ENCODE data around the gene HAPSTR1. TPM values are rescaled to one million over a fixed set of nuclear protein-coding genes. Genes with fewer than 3 reads are reported as not detected.

The HAPSTR1 gene
- total RNA-seq, 1 donor from 2014 or later, result 80.1 TPM

- H3K4me1 Mint-ChIP-seq, result peaks cover 55% of the 10 kb centered on the region
These were observed 15.9 kb downstream of the HAPSTR1 start for GRCh38 chr16:9107025-9107970.

GRCh38 chr16:9109255-9109654 is 17.8 kb downstream of the HAPSTR1 start:
- no peak for TF ChIP-seq CTCF (conservative IDR thresholded peaks at IDR 0.05)
- Mint-ChIP-seq H3K9me3 (no peaks in the 10 kb centered on the region), H3K4me1 (peaks cover 54% of the 10 kb centered on the region), H3K36me3 (ENCODE audit: low read depth) (peaks cover 9% of the 10 kb centered on the region), H3K27ac (ENCODE audit: unreplicated experiment) (no peak overlapping the region), H3K27me3 (ENCODE audit: low read depth) (no peaks in the 10 kb centered on the region), H3K4me3 (no peak overlapping the region)
- DNase-seq (ENCODE audit: low read depth, low spot score), result no peak

More at GRCh38 chr16:9107025-9107970, 15.9 kb downstream of the HAPSTR1 start:
- no peak for TF ChIP-seq CTCF (conservative IDR thresholded peaks at IDR 0.05)
- Mint-ChIP-seq H3K27ac (ENCODE audit: unreplicated experiment) (no peak overlapping the region), H3K27me3 (ENCODE audit: low read depth) (no peaks in the 10 kb centered on the region), H3K4me3 (no peak overlapping the region), H3K36me3 (ENCODE audit: low read depth) (peaks cover 14% of the 10 kb centered on the region), H3K9me3 (no peaks in the 10 kb centered on the region)
- DNase-seq (ENCODE audit: low read depth, low spot score), result no peak

- DNase-seq (ENCODE audit: low read depth, low spot score), result no peak
- Mint-ChIP-seq H3K4me1 (peaks cover 47% of the 10 kb centered on the region), H3K9me3 (no peaks in the 10 kb centered on the region), H3K36me3 (ENCODE audit: low read depth) (peaks cover 19% of the 10 kb centered on the region), H3K4me3 (no peak overlapping the region), H3K27me3 (ENCODE audit: low read depth) (no peaks in the 10 kb centered on the region), H3K27ac (ENCODE audit: unreplicated experiment) (no peak overlapping the region)
- no peak for TF ChIP-seq CTCF (conservative IDR thresholded peaks at IDR 0.05)
These were observed 20.9 kb downstream of the HAPSTR1 start for GRCh38 chr16:9112166-9112843.

- no peak for TF ChIP-seq CTCF (conservative IDR thresholded peaks at IDR 0.05)
- Mint-ChIP-seq H3K36me3 (ENCODE audit: low read depth) (peaks cover 22% of the 10 kb centered on the region), H3K27me3 (ENCODE audit: low read depth) (no peaks in the 10 kb centered on the region), H3K4me3 (no peak overlapping the region), H3K4me1 (peaks cover 47% of the 10 kb centered on the region), H3K27ac (ENCODE audit: unreplicated experiment) (no peak overlapping the region), H3K9me3 (no peaks in the 10 kb centered on the region)
- no peak for DNase-seq (ENCODE audit: low read depth, low spot score)
These were observed 21.4 kb downstream of the HAPSTR1 start for GRCh38 chr16:9112844-9113186.

- H3K27ac Mint-ChIP-seq (ENCODE audit: unreplicated experiment), result no peak overlapping the region
- no peaks in the 10 kb centered on the region for H3K9me3 Mint-ChIP-seq
- peaks cover 22% of the 10 kb centered on the region for H3K36me3 Mint-ChIP-seq (ENCODE audit: low read depth)
- no peak overlapping the region for H3K4me3 Mint-ChIP-seq
- no peaks in the 10 kb centered on the region for H3K27me3 Mint-ChIP-seq (ENCODE audit: low read depth)
- TF ChIP-seq CTCF (conservative IDR thresholded peaks at IDR 0.05), result no peak
- peaks cover 45% of the 10 kb centered on the region for H3K4me1 Mint-ChIP-seq
- no peak for DNase-seq (ENCODE audit: low read depth, low spot score)
These were observed 22.3 kb downstream of the HAPSTR1 start for GRCh38 chr16:9113707-9114106.

Measured in neural crest cell (in vitro differentiated cells).